ENCODE measurements around the gene NR2E1. TPM values are rescaled to one million over a fixed set of nuclear protein-coding genes. Genes with fewer than 3 reads are reported as not detected.

NR2E1 gene
- total RNA-seq = not detected

DNA sequence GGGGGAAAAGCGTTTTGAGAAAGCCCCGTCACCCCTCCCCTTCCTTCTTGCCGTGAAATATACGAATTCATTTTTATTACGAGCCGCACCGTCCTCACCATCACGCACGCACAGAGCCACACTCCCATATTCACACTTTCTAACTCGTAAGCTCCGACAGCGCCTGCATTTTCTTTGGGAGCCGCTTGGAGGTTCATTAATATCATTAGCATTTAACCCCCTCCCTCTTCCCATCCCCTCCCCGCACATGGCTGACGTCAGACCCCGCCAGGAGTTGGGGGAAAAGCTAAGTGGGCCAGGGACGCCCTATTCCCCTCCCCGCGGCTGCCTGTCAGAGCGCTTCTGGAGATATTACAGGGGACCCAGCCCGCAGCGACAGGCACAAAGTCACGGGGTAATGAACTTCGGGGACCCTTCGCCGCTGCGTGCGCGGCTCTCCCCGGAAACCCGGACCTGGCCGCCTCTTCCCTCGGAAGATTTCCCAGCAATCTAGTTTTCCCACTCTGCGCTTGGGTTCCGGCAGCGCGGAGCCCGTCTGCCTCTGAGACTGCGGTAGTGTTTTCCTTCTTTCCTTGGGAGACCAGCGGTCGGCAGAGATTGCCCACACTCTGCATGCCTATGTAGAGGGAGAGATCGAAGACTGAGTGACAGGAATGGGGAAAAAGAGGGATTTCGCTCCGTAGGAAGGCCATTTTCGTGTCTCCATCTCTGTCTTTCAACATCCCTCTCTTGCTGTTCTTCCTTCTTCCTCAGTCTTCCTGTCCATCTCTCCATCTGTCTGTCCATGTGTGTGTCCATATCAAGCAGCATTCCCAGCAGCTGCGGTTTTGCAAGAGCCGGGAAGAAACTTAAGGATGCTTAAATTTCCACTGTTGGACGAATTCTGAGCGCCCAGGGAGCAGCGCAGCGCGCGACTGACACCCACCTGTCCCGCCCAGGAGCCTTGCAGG, at the start of gene NR2E1:
Gene NR2E1 (plus strand): TSS at position 309 of the 950 bp plus-strand sequence. CDS start 744 bp downstream, outside the sequence.
- no peak for DNase-seq (ENCODE audit: low spot score)

- DNase-seq (ENCODE audit: low spot score) = no peak
Observed at GRCh38 chr6:108116546-108117426, 49.0 kb upstream of the NR2E1 start.

DNA sequence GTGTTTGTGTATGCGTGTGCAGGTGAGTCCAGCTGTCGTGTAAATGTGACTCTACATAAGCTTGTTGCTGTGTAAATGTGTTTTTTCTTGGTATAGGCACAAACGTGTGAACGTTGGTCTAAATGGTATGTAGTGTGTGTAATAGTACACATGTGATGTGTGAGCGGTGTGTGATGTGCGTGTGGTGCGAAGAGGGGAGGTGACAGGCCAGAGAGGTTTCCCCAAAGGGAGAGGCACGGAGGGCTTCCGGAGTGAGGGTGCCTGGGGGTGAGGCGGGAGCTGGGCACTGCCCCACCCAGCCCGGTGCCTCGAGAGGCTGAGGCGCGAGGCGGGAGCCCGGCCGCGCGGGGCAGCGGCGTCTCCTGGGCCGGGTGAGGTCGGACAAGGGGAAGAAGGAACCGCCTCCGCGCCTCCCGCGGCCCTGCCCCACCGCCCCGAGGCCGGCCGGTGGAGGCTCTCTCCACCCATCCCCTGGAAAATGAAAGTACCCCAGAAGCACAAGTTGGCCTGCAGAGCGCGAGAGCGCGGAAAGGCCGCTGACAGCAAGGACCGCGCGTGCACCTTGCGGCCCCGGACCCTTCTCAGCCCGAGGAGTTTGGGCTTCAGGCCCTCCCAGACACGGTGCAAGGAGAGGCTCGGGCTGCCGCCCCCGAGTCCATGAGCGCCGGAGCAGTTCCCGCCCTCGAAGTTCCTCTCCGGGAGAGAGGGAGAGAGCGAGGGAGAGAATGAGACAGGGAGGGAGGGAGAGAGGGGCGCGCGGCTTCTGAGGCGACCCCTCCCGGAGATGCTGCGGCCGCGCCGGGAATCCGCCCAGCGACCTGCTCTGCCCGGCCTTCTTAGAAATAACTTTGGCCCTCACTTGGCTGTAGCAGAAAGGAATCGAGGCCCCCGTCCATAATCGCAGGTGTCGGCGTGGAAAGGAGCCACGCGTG, 48.1 kb upstream of the NR2E1 start:
- no peak for DNase-seq (ENCODE audit: low spot score)

DNA sequence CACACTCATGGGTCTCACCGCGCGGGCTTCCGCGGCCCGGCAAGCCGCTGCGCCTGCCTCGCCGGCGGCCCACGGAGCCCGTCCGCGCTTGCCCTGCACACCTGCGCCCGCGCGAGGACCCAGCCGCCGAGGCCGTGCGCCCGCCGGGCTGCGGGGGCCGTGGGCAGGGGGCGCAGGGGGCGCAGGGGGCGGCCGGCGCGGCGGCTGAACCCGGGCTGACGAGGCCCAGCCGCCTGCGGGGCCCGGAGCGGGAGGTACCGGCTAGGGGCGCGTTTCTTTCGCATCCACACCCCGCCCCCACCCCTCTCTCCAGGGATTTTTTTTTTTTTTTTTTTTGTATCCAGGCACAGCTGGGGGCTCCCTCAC, 47.5 kb upstream of the NR2E1 start:
- DNase-seq (ENCODE audit: low spot score) = no peak

DNA sequence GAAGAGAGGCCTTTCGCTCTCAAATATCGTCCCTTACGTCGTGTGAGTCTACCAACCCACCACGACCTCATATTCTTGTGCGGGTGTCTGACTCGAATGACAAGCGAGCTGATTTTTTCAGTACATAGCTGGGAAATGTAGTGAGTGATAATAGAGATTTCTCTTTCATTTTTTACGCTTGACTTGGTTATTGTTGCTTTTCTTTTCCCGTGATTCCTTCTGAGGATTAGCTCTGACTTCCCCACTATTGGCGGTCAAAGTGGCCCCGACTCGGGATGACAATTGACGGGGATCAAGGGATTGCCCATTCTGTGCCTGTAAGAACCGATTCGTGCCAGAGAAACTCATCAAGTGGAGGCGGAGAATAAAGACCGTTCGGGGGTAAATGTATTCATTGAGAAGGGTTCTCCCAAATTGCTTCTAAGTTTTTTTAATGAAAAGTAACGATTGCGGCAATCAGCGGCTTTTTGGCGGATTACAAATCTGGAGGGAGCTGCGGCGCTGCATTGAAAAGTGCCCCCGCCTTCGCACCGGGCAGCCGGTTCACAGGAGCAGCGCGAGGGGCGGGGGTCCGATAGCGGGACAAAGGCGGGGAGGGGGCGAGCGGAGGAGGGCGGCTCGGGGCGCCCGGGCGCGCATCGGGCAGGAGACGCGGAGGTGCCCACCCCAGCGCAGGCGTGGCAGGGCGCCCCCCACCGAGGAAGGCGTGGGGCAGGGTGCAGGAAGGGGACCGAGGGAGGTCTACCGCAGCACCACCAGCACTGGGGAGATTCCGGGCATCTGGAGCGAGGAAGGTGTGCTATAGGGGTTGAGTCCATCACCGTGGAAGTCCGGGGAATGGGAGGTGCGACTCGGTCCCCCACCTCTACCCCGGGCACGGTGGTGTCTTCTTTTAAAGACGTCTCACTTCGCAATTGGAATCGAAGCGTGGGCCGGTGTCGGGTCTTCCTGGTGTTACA, 46.7 kb upstream of the NR2E1 start:
- no peak for DNase-seq (ENCODE audit: low spot score)

DNA sequence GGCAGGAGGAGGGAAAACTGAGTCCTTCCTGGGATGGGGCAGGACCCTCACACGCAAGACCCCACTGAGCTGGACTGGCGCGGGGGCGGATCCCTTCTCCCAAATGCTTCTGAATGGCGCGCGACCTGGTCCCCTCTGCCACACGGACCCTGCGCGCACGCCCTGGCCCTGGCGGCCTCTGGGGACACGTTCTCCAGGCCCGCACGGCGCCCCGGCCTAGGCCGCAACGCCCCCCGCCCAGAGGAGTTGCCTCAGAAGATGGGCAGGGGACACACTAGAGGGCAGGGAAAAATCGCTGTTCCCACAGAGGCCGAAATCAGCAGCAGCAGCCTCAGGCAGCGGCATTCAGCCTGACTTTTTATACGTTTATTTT, 46.1 kb upstream of the NR2E1 start:
- DNase-seq (ENCODE audit: low spot score) = no peak

- DNase-seq (ENCODE audit: low spot score) = no peak
Observed at GRCh38 chr6:108120311-108120710, 45.5 kb upstream of the NR2E1 start.

- DNase-seq (ENCODE audit: low spot score) = no peak
Observed at GRCh38 chr6:108121612-108122011, 44.2 kb upstream of the NR2E1 start.

- no peak for DNase-seq (ENCODE audit: low spot score)
Observed at GRCh38 chr6:108123481-108123929, 42.3 kb upstream of the NR2E1 start.

DNA sequence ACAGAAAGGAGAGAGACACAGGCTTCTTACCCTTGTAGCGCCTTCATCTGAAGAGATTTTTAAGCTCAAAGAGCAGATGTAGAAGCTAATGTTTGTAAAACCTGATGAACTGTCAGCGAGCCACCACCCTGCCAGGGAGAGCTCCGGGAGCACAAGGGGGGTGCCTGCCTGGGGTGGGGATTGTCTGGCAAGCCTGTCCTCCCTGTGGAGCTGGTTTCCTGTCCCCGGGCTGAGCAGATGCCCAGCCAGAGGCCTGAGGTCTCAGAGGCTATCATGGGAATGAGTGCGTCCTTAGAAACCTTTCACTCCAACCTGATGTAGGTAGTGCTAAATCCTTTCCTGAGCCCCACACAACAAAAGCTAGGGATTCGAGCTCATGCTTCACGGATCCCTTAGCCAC, 41.9 kb upstream of the NR2E1 start:
- no peak for DNase-seq (ENCODE audit: low spot score)

DNA sequence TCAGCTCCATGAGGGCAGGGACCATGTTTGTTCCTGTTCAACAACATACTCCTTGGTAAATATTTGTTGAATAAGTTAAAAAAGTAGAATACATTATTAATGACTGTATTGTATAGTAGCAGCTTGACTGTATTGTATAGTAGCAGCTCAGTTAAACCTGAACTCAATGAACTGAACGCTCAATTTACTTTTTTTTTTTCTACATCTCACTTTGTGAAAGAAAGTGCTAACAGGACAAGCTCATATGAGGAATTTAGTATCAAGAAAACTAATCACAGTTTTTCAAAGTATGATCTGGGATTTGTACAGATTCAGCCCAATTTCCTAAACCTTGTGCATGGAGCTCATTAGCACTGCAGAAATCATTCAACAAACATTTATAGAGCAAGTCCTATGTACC, 38.8 kb upstream of the NR2E1 start:
- DNase-seq (ENCODE audit: low spot score) = no peak

DNA sequence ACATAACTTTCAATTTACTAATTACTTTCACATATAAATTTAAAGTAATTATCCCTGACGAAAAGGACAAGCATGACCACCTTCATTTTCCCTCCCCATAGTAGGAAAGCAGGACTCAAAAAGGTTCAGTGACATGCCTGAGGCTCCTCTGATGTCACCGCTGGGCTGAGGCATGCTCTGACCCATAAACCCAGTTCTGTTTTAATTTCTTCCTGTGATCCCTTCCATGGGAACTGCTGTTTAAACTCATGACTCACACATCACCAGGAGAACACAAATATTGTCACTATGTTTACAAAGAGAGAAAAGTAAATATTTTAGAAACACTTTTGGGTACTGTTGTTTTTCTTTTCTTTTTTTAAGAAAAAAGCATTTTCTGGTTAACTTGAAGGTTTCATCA, 38.0 kb upstream of the NR2E1 start:
- no peak for DNase-seq (ENCODE audit: low spot score)

GRCh38 chr6:108130262-108130661, 35.6 kb upstream of the NR2E1 start:
- no peak for DNase-seq (ENCODE audit: low spot score)

- DNase-seq (ENCODE audit: low spot score) = no peak
Observed at GRCh38 chr6:108132863-108133262, 33.0 kb upstream of the NR2E1 start.

GRCh38 chr6:108133594-108134179, 32.1 kb upstream of the NR2E1 start:
- DNase-seq (ENCODE audit: low spot score) = peak; percentile 78

GRCh38 chr6:108134213-108134970, 31.4 kb upstream of the NR2E1 start:
- no peak for DNase-seq (ENCODE audit: low spot score)

DNA sequence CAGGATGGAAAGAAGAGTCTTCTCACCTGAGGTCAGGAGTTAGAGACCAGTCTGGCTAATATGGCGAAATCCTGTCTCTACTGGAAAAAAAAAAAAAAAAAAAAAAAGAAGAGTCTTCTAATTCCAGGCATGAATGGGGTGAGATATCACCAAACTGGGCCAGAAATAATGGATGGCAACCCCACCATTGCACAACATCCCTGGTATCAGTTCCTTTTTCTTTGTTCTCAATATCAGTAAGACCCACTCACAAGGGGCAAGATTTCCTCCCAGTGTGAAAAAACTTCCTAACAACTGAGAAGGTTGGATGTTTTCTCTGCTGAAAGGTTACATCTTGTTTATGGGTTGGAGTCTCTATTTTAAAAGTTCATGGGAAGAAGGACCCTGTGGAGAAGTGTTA, 23.6 kb upstream of the NR2E1 start:
- DNase-seq (ENCODE audit: low spot score) = no peak

- no peak for DNase-seq (ENCODE audit: low spot score)
Observed at GRCh38 chr6:108145639-108146038, 20.2 kb upstream of the NR2E1 start.

DNA sequence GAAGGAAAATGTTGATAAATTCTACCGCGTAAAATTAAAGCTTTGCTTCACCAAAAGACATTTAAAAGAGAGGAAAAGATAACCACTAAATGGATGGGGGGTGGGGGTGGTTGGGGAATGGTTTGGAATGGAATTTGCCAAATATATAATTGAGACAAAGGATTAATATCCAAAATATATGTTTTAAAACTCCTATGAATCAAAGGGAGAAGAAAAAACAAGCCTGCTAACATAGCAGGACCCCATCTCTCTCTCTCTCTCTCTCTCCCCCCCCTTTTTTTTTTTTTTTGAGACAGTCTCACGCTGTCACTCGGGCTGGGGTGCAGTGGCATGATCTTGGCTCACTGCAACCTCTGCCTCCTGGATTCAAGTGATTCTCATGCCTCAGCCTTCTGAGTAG, 13.4 kb upstream of the NR2E1 start:
- no peak for DNase-seq (ENCODE audit: low spot score)
